ENCODE measurements around the gene SYT9.

SYT9 gene

DNA sequence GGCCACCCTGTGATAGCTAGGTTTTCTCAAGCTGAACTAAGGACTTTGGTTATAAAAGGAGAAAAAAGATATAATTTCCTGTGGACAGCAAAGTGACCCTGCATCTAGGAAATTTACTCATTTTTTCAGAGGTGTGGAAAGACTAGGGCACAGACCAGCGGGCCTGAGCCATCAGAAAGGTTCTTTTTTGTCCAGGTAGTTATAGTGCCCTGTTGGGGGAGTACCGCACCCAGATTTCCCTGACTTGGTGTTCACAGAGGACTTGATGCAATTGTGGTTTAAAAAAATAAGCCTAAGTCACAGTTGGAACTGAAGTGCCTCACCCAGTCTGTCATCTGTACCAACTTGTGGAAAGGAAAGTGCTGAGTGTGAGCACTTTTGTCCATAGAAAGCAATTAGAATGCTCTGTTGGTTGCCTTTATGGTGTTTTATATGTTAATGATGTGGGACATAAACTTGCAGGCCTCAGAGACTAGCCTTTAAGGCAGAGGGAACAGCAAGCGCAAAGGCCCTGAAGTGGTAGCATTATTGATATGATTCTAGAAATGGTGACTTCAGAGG, 3.1 kb downstream of the SYT9 start:
- TF ChIP-seq, protein P1, sequence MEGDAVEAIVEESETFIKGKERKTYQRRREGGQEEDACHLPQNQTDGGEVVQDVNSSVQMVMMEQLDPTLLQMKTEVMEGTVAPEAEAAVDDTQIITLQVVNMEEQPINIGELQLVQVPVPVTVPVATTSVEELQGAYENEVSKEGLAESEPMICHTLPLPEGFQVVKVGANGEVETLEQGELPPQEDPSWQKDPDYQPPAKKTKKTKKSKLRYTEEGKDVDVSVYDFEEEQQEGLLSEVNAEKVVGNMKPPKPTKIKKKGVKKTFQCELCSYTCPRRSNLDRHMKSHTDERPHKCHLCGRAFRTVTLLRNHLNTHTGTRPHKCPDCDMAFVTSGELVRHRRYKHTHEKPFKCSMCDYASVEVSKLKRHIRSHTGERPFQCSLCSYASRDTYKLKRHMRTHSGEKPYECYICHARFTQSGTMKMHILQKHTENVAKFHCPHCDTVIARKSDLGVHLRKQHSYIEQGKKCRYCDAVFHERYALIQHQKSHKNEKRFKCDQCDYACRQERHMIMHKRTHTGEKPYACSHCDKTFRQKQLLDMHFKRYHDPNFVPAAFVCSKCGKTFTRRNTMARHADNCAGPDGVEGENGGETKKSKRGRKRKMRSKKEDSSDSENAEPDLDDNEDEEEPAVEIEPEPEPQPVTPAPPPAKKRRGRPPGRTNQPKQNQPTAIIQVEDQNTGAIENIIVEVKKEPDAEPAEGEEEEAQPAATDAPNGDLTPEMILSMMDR (IDR thresholded peaks at IDR 0.05; ENCODE audit: insufficient read depth, low read depth, low read length, missing control alignments) = no peak
- H3K4me3 ChIP-seq (ENCODE audit: low read depth, low read length) = no peak overlapping the region
- DNase-seq (ENCODE audit: low read depth) = no peak

DNA sequence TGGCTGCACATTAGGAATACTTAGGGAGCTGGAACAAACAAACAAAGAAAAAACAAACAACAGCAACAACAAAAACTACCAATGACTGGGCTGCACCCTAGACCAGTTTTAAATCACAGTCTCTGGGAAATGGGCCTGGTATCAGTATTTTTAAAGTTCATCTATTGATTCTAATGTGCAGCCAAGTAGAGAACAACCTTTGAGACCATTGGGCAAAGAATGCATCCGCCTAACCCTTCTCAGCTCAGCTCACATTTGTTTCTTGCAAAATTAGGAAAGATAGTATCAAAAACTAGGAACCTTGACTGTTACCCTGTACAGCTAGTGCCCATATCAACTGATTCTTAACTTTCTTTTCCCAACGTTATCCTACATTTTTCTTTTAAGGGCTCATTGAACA, 5.2 kb downstream of the SYT9 start:
- no peak for DNase-seq (ENCODE audit: low read depth)
- H3K4me3 ChIP-seq (ENCODE audit: low read depth, low read length) = no peak overlapping the region
- TF ChIP-seq, protein P1 (IDR thresholded peaks at IDR 0.05; ENCODE audit: insufficient read depth, low read depth, low read length, missing control alignments) = no peak

DNA sequence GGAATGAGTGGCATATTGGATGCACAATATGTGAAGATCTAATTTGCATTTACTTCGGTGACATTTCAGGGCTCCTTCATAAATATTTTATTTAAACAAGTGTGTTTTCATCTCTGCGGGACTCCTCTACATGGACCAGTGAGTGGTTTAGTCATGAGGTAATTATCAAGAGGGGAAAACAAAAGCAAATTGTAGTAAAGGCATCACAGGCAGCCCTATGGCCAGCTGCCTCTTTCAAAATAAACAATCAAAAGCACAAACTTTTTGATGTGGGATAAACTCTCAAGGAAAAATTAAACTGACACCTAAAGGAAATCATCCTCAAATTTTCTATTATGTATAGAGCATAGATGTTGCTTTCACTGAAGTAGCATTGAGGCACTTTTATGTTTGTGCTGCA, 6.0 kb downstream of the SYT9 start:
- TF ChIP-seq, protein P1 (IDR thresholded peaks at IDR 0.05; ENCODE audit: insufficient read depth, low read depth, low read length, missing control alignments) = no peak
- no peak for DNase-seq (ENCODE audit: low read depth)

DNA sequence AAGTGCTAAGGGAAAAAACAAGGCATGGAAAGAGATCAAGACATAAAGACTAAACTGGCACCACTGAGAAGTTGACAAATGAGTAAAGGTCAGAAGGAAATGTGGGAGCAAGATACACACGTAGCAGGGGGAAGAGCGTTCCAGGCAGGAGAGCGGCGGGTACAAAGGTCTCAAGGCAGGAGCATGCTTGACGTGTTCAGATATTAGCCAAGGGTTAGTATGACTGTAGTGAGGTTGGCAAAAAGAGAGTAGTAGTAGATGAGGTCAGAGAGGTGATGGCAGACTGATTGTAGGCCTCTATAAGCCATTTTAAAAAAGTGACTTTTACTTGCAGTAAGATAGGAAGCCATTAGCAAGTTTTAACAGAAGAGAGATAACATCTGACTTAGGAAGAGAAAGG, 9.9 kb downstream of the SYT9 start:
- no peak for DNase-seq (ENCODE audit: low read depth)
- TF ChIP-seq, protein P1 (IDR thresholded peaks at IDR 0.05; ENCODE audit: insufficient read depth, low read depth, low read length, missing control alignments) = no peak
- no peak overlapping the region for H3K4me3 ChIP-seq (ENCODE audit: low read depth, low read length)

More for the DNA sequence above, 6.0 kb downstream of the SYT9 start:
- no peak overlapping the region for H3K4me3 ChIP-seq (ENCODE audit: low read depth, low read length)

DNA sequence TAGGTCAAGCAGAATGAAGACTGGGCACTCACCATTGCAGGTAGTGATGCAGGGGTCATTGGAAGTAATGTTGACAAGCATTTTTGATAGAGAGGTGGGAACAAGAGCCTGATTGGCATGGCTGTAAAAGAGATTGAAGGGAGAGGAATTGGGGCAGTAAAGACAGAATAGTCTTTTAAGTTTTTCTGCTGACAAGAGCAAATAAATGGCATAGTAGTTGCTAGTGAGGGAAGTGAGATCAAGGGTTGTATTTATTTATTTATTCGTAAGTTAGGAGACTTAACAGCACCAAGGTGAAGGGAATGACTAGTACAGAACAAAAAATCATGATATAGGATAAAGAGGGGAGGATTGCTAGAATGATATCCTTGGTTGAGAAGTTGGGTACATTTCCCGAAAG, 11.0 kb downstream of the SYT9 start:
- H3K4me3 ChIP-seq (ENCODE audit: low read depth, low read length) = no peak overlapping the region
- TF ChIP-seq, protein P1 (IDR thresholded peaks at IDR 0.05; ENCODE audit: insufficient read depth, low read depth, low read length, missing control alignments) = no peak
- DNase-seq (ENCODE audit: low read depth) = no peak

DNA sequence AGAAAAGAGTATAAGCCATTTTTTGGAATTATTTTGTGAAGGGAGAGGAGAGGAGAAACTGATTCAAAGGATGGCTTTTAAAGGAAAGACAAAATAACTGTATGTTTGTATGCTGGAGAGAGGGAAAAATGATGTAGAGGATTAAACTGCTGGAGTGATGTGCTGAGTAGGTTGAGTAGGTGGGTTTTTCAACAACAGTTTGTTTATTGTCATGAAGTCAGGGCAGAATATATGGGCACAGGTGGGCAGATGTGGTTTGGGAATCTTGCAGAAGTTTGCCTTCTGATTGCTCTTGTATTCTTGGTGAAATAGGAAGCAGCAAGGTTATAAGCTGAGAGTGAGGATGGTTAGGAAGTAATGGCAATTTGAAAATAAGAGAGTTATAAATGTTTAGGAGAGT, 12.1 kb downstream of the SYT9 start:
- TF ChIP-seq, protein P1 (IDR thresholded peaks at IDR 0.05; ENCODE audit: insufficient read depth, low read depth, low read length, missing control alignments) = no peak
- DNase-seq (ENCODE audit: low read depth) = no peak
- H3K4me3 ChIP-seq (ENCODE audit: low read depth, low read length) = no peak overlapping the region

DNA sequence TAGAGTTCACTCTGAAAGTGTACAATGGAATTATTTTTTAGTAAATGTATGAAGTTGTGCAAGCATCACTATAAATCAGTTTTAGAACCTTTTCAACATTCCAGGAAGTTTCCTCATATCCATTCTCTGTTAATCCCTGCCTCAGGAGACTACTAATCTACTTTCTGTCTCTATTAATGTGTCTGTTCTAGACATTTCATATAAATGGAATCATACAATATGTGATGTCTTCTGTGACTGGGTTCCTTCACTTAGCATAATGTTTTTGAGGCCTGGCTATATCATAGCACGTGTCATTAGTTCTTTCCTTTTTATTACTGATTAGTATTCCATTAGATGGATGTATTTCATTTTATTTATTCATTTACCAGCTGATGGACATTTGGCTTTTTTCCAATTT, 17.1 kb downstream of the SYT9 start:
- no peak for DNase-seq (ENCODE audit: low read depth)

More for the DNA sequence above, 17.1 kb downstream of the SYT9 start:
- no peak overlapping the region for H3K4me3 ChIP-seq (ENCODE audit: low read depth, low read length)
- TF ChIP-seq, protein P1 (IDR thresholded peaks at IDR 0.05; ENCODE audit: insufficient read depth, low read depth, low read length, missing control alignments) = no peak
